ENCODE data around the gene NFATC3. TPM values are rescaled to one million over a fixed set of nuclear protein-coding genes. Genes with fewer than 3 reads are reported as not detected.
A peak's percentile ranks its signal among the peaks of the same experiment; 100 is the strongest.

NFATC3 gene
- total RNA-seq, 2 donors from 2014 or later: 22.5 to 29.3 TPM

- intact Hi-C loops (cut with DNase I): no loop called here
- H3K4me3 ChIP-seq: peak within 1 kb of the TSS; percentile 99
- H3K27ac ChIP-seq: peak within 1 kb of the TSS; percentile 59
- peak; percentile 98 for DNase-seq
- H3K36me3 ChIP-seq: no peaks in the 10 kb centered on the region
- no peaks in the 10 kb centered on the region for H3K27me3 ChIP-seq
- TF ChIP-seq, protein P1, sequence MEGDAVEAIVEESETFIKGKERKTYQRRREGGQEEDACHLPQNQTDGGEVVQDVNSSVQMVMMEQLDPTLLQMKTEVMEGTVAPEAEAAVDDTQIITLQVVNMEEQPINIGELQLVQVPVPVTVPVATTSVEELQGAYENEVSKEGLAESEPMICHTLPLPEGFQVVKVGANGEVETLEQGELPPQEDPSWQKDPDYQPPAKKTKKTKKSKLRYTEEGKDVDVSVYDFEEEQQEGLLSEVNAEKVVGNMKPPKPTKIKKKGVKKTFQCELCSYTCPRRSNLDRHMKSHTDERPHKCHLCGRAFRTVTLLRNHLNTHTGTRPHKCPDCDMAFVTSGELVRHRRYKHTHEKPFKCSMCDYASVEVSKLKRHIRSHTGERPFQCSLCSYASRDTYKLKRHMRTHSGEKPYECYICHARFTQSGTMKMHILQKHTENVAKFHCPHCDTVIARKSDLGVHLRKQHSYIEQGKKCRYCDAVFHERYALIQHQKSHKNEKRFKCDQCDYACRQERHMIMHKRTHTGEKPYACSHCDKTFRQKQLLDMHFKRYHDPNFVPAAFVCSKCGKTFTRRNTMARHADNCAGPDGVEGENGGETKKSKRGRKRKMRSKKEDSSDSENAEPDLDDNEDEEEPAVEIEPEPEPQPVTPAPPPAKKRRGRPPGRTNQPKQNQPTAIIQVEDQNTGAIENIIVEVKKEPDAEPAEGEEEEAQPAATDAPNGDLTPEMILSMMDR (IDR thresholded peaks at IDR 0.05): no peak
- peaks cover 12% of the 10 kb centered on the region for H3K4me1 ChIP-seq
- peak within 1 kb of the TSS; percentile 92 to 96 for H3K9ac ChIP-seq (ENCODE audit: low read depth in 2 of 2, low read length in 2 of 2)
- no peaks in the 10 kb centered on the region for H3K9me3 ChIP-seq
Observed at GRCh38 chr16:68244903-68245853, 160.0 kb downstream of the NFATC3 start, which contains the start of gene PLA2G15. PLA2G15 (plus strand) TSS chr16:68245373; CDS start chr16:68245427, 54 bp downstream.

DNA sequence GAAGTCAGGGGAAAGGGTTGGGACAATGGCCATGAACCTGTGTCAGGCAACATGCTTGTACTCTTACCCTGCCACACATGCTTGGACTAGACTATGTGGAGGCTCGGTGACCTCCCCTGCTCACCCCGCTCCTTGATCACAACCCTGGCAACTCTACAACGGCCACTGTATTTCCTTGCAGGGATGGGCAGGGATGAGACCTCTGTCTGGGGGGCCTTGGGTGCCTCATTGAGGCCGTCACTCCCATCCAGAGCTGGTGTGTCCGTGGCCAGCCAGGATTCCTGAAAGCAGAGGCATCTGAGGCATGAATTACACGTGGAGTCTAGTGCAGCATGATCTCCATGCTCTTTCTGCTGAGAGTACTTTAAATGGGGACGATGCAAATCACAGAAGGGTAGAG, 161.0 kb downstream of the NFATC3 start:
- DNase-seq: no peak
- no peaks in the 10 kb centered on the region for H3K36me3 ChIP-seq
- intact Hi-C loops (cut with DNase I): no loop called here
- H3K9ac ChIP-seq (ENCODE audit: low read depth in 2 of 2, low read length in 2 of 2): peak overlapping the region; percentile 49 to 96
- H3K9me3 ChIP-seq: no peaks in the 10 kb centered on the region
- H3K4me3 ChIP-seq: peak overlapping the region; percentile 99
- no peaks in the 10 kb centered on the region for H3K27me3 ChIP-seq
- TF ChIP-seq, protein P1 (IDR thresholded peaks at IDR 0.05): no peak
- H3K4me1 ChIP-seq: peaks cover 12% of the 10 kb centered on the region
- no peak overlapping the region for H3K27ac ChIP-seq

DNA sequence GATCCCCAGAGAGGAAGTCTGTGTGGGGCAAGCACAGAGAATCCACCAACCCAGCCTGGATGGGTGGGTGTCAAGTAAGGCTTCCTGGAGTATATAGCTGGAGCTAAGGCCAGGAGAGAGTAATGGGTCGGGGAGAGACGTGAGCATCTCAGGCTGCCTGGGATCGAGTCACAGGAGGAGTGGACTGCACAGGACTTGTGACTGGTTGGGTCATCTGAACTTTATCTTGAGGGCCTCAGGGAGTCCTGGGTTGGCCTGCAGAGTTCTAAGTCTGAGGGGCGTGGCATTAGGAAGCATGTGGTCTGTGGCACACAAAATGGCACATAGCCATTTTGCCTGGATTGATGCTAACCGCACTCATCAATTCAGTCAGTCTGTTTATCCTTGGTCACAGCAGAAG, 161.5 kb downstream of the NFATC3 start:
- Histone ChIP-seq H3K9me3 (no peaks in the 10 kb centered on the region), H3K4me3 (no peak overlapping the region), H3K27me3 (no peaks in the 10 kb centered on the region), H3K36me3 (no peaks in the 10 kb centered on the region), H3K27ac (no peak overlapping the region), H3K4me1 (peaks cover 12% of the 10 kb centered on the region), H3K9ac (ENCODE audit: low read depth in 2 of 2, low read length in 2 of 2) (peak overlapping the region in 1 of 2 donors; percentile 19)
- TF ChIP-seq, protein P1 (IDR thresholded peaks at IDR 0.05): no peak
- intact Hi-C loops (cut with DNase I): no loop called here
- no peak for DNase-seq

GRCh38 chr16:68247400-68247799, 162.2 kb downstream of the NFATC3 start:
- DNase-seq: no peak
- H3K9me3 ChIP-seq: no peaks in the 10 kb centered on the region
- intact Hi-C loops (cut with DNase I): no loop called here
- H3K4me3 ChIP-seq: no peak overlapping the region
- peaks cover 12% of the 10 kb centered on the region for H3K4me1 ChIP-seq
- H3K27ac ChIP-seq: no peak overlapping the region
- peak overlapping the region; percentile 9 to 30 for H3K9ac ChIP-seq (ENCODE audit: low read depth in 2 of 2, low read length in 2 of 2)
- no peaks in the 10 kb centered on the region for H3K27me3 ChIP-seq
- TF ChIP-seq, protein P1 (IDR thresholded peaks at IDR 0.05): no peak
- no peaks in the 10 kb centered on the region for H3K36me3 ChIP-seq

GRCh38 chr16:68247932-68248331, 162.8 kb downstream of the NFATC3 start:
- DNase-seq: no peak
- TF ChIP-seq, protein P1 (IDR thresholded peaks at IDR 0.05): no peak
- Histone ChIP-seq H3K36me3 (no peaks in the 10 kb centered on the region), H3K4me3 (no peak overlapping the region), H3K9ac (ENCODE audit: low read depth in 2 of 2, low read length in 2 of 2) (no peak overlapping the region), H3K27ac (no peak overlapping the region), H3K9me3 (no peaks in the 10 kb centered on the region), H3K4me1 (peaks cover 12% of the 10 kb centered on the region), H3K27me3 (no peaks in the 10 kb centered on the region)
- intact Hi-C loops (cut with DNase I): no loop called here
